Muscle layer of duodenum (tissue), 2 donors: ENCODE data around the gene COPZ1.

ENCODE experiments used
- H3K27ac ChIP-seq: one replicate; pipeline ENCODE4 v1.7.0; 2013; ENCODE audit warnings: mild to moderate bottlenecking, low read length
- H3K27me3 ChIP-seq: one replicate; pipeline ENCODE4 v1.7.0; 2013; ENCODE audit warnings: low read depth, mild to moderate bottlenecking, control low read depth, low read length
- H3K36me3 ChIP-seq, 2 donors: one replicate each; pipeline ENCODE4 v1.7.0; 2013; ENCODE audit warnings: low read length in 2 of 2, control low read depth in 1 of 2, mild to moderate bottlenecking in 1 of 2; ENCODE audit not compliant: insufficient read depth in 2 of 2, control insufficient read depth in 1 of 2
- H3K4me1 ChIP-seq, 2 donors: one replicate each; pipeline ENCODE4 v1.7.0; 2013; ENCODE audit warnings: low read length in 2 of 2, mild to moderate bottlenecking in 2 of 2, control low read depth in 1 of 2, moderate library complexity in 1 of 2; ENCODE audit not compliant: insufficient read depth in 2 of 2, control insufficient read depth in 1 of 2
- H3K4me3 ChIP-seq, 2 donors: one replicate each; pipeline ENCODE4 v1.7.0; 2013; ENCODE audit warnings: low read length in 2 of 2, low read depth in 1 of 2, mild to moderate bottlenecking in 1 of 2
- H3K9me3 ChIP-seq, 2 donors: one replicate each; pipeline ENCODE4 v1.7.0; 2013; ENCODE audit warnings: low read length in 2 of 2, control low read depth in 1 of 2, mild to moderate bottlenecking in 1 of 2; ENCODE audit not compliant: control insufficient read depth in 1 of 2
- donor health status: healthy.

Gene COPZ1

DNA sequence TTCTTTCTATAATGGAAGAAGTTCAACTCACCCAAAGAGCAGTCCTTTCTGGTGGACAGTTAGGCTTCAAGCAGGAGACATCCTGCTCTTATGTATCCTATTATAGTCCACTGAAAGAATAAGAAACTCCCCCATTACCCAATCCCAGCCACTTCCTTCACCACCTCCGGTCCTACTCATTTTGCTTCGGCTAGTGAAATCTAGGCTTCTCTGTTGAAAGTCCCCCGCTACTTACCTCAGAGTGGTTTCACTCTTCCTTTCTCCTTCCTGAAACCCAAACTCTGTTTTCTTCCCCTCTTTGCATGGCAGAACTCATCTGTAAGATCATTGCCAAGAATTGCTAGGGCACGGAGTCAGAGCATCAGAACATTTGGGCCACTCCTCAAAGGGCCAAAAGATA lies 39.5 kb downstream of the COPZ1 start, which contains the start of gene GPR84:
Gene GPR84, minus strand, starts transcription at position 74 of the 400 bp plus-strand sequence. CDS start 635 bp downstream, outside the sequence.
- no peaks in the 10 kb centered on the region for H3K27me3 ChIP-seq
- H3K27ac ChIP-seq: no peak within 1 kb of the TSS

DNA sequence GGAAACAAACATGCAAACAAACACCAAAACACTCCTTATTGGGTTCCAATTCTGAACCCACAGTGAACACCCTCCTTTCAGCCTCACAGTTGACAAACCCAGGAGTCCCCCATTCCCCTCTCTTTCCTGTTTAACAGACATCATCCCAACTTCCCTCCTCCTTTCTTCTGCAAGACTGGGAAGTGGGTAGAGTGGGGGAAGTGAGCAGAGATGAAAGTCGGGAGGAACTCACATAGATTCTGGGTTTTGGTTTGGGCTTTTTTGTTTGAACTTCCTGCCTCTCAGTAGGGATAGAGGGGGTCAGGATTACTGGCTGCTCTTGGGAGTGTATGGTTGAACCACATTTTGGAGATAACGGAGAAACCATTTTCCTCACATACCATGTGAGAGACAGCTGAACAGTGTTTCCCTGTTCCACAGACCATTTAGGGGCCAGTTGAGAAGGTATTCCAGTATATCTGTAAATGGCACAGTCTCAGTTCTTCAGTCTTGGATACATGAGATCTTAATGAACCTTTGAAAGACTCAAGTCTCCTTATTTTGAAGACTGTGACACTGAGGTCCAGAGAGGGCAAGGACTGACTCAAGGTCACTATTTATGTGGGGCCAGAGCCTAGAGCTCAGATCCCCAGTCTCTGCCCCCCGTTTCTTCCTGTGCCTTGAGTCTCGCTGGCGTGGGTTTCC lies 43.2 kb downstream of the COPZ1 start:
- Histone ChIP-seq H3K36me3 (peaks cover 0 to 2% of the 10 kb centered on the region in 2 donors), H3K27ac (no peak overlapping the region), H3K4me1 (peaks cover 3 to 32% of the 10 kb centered on the region in 2 donors), H3K9me3 (no peaks in the 10 kb centered on the region), H3K4me3 (peak overlapping the region in 1 of 2 donors; percentile 30), H3K27me3 (no peaks in the 10 kb centered on the region)

More for the DNA sequence above, 39.5 kb downstream of the COPZ1 start, which contains the start of gene GPR84:
- H3K36me3 ChIP-seq: no peaks in the 10 kb centered on the region
- peaks cover 3 to 18% of the 10 kb centered on the region in 2 donors for H3K4me1 ChIP-seq
- H3K4me3 ChIP-seq: no peak within 1 kb of the TSS
- no peaks in the 10 kb centered on the region for H3K9me3 ChIP-seq

DNA sequence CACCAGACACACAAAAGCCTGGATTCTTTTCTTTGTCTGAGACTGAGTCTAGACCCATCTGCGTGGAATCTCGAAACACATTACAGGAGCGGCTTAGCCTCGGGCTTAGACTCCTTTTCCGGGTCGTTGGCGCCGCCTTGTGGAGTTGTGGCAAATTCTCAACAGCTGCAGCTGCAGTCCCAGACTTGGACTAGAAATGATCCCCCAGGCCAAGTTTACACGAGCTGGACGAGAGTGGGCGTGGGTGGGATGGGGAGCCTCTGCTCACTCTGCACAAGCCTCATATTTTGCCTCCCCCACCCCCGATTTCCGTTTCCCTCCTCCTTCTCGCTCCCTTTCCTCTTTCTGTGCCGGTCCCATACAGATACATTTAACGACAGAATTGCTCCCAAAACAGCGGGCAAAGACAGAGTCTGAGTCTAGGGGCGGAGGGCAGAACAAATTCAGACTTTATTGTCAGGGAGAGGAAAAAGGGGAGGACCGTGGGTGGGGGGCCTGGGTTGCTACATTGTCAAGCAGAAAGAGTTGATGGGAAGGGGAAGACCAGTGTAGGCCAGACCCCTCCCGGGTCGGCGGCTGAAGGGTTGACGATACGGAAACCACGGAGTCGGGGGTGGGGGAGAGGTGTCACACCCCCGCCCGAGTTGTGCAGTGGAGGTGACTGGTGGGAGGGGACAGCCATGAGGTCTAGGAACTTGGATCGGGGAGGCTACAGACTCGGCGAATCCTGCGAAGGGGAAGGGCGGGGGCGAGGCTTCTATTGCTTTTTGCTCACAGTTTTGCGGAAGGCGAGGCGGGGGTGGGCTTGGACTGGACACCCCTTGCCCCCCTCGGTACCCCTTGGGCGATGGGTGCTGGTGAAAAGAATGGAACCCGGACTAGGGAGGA lies 44.0 kb downstream of the COPZ1 start:
- H3K27ac ChIP-seq: no peak overlapping the region
- peaks cover 3 to 32% of the 10 kb centered on the region in 2 donors for H3K4me1 ChIP-seq
- no peaks in the 10 kb centered on the region for H3K27me3 ChIP-seq
- H3K4me3 ChIP-seq: peak overlapping the region; percentile 30 to 57
- peaks cover 0 to 10% of the 10 kb centered on the region in 2 donors for H3K36me3 ChIP-seq
- H3K9me3 ChIP-seq: no peaks in the 10 kb centered on the region

DNA sequence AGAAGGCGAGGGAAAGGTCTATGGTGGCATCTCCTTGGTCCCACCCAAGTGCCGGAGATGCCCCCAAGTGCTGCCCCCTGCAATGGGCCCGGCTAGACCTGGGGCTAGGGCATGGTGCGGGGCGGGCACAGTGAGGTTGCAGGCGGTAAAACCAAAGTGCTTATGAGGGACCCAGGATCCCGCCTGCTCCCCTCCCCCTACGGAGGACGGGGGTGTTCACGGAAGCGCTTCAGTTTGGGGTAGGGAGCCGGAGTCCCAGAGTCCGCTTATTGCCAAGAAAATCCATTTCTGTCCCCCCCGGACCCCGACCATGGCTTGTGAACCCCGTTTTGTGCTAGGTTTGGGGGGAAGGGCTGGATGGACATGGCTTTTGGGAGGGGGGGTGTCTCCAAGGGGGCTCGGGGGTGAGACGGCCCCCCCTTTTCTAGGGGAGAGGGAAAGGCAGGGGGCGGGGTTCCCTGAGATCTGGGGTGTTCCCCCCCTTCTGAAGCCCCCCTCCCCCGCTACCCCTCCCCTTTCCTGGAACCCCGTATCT lies 44.7 kb downstream of the COPZ1 start:
- Histone ChIP-seq H3K36me3 (peaks cover 0 to 17% of the 10 kb centered on the region in 2 donors), H3K9me3 (no peaks in the 10 kb centered on the region), H3K4me1 (peaks cover 3 to 35% of the 10 kb centered on the region in 2 donors), H3K27ac (no peak overlapping the region), H3K27me3 (no peaks in the 10 kb centered on the region), H3K4me3 (peak overlapping the region in 1 of 2 donors; percentile 57)

DNA sequence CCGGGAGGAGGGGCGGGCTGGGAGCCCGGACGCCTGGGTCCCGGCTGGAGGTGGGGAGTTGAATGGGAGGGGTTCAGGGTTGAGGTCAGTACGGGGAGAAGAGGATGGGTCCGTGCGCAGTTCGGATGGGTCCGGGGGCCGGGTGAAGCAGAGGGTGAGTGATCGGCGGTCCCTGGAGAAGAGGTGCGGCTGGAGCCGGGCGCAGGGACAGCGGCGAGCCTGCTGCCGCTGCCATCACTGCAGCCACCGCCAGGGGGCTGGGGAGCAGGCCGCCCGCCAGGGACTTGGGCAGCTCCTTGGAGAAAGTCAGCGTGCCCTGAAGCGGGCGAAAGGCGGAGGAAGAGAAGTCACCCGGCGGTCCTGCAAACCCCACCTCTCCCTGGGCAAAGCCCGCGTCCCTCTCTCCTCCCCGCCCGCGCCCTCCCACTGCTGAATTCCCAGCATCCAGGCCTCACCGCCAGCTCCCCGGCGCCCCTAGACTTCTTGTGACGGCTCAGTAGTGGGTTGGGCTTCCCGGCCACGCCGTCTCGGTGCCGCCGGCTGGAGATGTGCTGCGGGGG lies 45.3 kb downstream of the COPZ1 start:
- Histone ChIP-seq H3K9me3 (no peaks in the 10 kb centered on the region), H3K4me1 (peaks cover 3 to 40% of the 10 kb centered on the region in 2 donors)

DNA sequence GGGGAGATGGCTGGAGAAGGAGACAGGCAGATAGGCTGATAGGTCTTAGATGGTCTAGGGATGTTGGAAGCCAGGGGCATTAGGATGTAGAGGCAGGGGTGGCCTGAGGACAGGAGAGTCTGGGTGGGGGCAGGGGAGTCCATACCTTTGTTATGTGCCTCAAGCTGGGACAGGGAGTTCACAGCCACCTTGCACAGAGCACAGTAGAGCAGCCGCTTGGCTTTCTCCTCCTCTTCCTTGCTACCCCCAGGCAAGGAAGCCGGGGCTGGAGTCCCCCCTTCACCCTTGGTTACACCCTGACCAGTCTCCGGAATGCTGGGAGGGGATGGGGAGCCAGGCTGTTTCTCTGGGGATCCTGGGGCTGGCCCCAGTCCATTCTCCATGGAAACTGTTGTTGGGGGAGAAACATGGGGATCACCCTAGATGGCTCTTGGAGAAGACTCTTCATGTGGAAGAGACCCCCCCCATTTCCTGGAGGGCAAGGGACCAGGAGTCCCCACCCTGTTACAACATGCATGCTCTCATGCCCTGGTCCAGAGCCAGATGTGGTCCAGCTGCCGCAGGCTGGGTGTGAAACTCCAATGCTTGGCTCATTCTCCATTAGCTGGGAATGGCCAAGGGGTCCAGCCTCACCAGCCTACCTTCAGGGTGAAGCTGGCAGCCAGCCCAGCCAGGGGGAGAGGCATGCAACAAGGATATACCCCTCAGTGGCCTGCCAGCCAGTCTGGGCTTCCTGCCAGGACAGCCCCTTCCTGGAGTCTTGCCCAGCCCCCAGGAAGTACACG lies 46.6 kb downstream of the COPZ1 start:
- Histone ChIP-seq H3K9me3 (no peaks in the 10 kb centered on the region), H3K4me1 (peaks cover 3 to 40% of the 10 kb centered on the region in 2 donors), H3K4me3 (peak overlapping the region in 1 of 2 donors; percentile 57), H3K36me3 (peaks cover 0 to 19% of the 10 kb centered on the region in 2 donors), H3K27ac (peak overlapping the region; percentile 72), H3K27me3 (no peaks in the 10 kb centered on the region)

More for the DNA sequence above, 45.3 kb downstream of the COPZ1 start:
- H3K27ac ChIP-seq: no peak overlapping the region
- no peaks in the 10 kb centered on the region for H3K27me3 ChIP-seq
- peak overlapping the region in 1 of 2 donors; percentile 57 for H3K4me3 ChIP-seq
- H3K36me3 ChIP-seq: peaks cover 0 to 19% of the 10 kb centered on the region in 2 donors

DNA sequence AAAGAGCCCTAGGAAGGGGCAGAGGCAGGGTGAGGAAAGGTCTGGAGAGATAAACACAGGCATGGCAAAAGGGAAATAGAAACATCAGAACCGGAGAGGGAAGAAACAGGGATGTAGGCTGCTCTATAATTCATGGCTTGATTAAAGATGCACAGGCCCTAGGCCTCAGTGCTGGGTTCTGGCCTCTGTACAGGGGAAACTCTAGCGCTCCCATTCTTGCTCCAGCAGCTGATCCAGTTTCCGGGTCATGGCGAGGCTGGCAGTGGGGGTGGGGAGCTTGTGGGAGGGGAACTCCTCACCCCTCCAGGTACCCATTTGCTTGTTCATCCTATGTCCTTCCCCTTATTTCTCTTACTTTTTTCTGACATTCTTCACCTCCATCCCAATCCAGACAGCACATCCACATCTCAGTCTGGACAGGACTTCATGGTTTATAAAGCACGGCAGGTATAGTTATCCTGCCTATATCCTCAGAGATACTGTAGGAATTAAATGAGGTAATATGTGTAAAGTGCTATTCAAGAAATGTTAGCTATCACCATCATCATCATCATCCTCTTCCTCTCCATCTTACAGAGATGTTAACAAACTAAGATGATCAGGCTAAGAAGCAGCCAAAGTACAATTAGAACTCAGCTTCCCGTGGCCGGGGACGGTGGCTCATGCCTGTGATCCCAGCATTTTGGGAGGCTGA lies 47.3 kb downstream of the COPZ1 start:
- Histone ChIP-seq H3K4me1 (peaks cover 3 to 40% of the 10 kb centered on the region in 2 donors), H3K4me3 (no peak overlapping the region), H3K27me3 (no peaks in the 10 kb centered on the region), H3K36me3 (peaks cover 0 to 19% of the 10 kb centered on the region in 2 donors), H3K27ac (no peak overlapping the region), H3K9me3 (no peaks in the 10 kb centered on the region)

DNA sequence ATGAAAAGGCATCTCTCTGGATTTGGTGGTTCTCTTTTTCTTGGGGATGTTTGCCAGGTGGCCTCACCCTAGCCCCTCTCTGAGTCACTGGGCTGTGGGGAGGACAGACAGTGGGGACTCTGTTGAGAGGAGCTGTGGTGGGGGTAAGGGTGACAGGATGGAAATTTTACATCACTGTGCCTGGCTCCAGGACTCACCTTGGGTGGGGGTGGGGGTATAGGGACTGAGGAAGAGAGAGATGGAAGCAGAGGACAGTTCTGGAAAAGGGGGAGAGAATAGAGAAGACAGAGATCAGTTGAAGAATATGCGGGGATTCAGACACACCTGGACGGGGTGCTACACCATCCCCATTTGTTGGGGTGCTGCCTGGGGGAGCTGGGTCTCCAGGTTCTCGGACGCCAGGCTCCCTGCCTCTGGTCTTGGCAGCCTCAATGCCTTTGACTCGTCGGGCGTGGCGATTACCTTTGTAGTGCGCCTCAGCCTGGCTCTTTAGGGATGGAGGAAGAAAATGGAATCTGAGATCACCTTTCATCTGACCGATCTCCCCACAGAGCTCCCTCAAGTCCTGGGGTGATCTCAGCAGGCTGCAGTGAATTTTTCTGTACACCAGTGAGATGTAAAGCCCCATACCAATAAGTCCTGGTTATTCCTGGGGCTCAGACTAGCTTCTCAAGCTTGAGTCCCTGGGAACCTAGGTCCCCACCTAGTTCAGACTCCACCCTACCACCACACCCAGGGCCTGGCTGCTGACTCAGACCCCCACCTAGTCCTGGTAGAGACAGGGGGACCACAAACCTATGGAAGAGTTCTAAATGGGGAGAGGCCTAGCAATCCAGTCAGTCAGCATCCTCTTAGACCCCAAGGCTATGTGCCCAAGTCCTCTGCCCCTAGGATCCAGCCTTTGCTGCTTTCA lies 49.0 kb downstream of the COPZ1 start:
- H3K4me3 ChIP-seq: no peak overlapping the region
- H3K27ac ChIP-seq: peak overlapping the region; percentile 20
- no peaks in the 10 kb centered on the region for H3K27me3 ChIP-seq
- peaks cover 0 to 43% of the 10 kb centered on the region in 2 donors for H3K4me1 ChIP-seq
- H3K9me3 ChIP-seq: no peaks in the 10 kb centered on the region
- peaks cover 0 to 19% of the 10 kb centered on the region in 2 donors for H3K36me3 ChIP-seq

DNA sequence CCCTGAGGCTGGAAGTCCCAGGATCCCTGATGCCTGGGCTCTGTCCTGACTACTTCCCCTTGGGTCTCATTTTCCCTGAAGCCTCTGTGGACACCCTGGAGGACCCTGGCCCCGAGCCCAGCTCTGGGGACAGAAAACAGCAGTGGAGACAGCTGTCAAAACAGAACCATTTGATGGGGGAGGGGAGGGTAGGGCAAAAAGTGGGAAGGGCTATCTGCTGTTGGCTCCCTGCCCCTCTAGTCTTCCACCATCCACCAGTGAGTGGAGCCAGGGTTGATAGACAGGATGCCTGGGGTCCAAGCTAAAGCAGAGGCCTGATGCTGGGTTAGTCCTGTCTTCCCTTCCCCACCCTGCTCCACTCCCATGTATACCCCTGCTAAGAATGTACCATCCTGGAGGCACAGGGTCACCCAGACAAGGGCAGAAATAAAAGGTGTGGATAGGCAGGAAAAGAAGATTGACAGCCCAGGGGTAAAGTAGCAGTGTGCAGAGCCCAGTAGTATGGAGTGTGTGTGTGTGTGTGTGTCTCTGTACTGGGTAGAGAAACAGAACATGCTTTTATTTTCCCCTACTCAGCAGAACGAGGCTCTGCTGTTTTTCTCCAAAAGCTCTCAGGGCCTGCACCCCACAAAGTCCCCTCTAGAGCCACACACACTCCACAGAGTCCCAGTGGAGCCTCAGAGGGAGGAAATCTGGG lies 49.8 kb downstream of the COPZ1 start:
- Histone ChIP-seq H3K4me1 (peaks cover 0 to 39% of the 10 kb centered on the region in 2 donors), H3K4me3 (no peak overlapping the region), H3K27me3 (no peaks in the 10 kb centered on the region), H3K36me3 (peaks cover 0 to 19% of the 10 kb centered on the region in 2 donors), H3K9me3 (no peaks in the 10 kb centered on the region), H3K27ac (peak overlapping the region; percentile 10)
